Upper lobe of left lung (tissue), 4 donors: Measurements from ENCODE around the gene RERE.

ENCODE experiments used
- POLR2A ChIP-seq, 4 donors: fragments of 450-650 bp; IDR thresholded peaks; one replicate each; pipeline ENCODE4 v1.5.1; 2016 to 2017; ENCODE audit warnings: antibody characterized with exemption in 4 of 4, mild to moderate bottlenecking in 2 of 4
- TF ChIP-seq, protein P1 (sequence below), 6 experiments: fragments of 450-650 bp in 4 of 6; fragments of 200-600 bp in 2 of 6; sonication (generic) in 2 of 6; IDR thresholded peaks; one replicate each; pipeline ENCODE4 v1.5.1; 2016 to 2019; ENCODE audit warnings: antibody characterized with exemption in 6 of 6

DNA sequence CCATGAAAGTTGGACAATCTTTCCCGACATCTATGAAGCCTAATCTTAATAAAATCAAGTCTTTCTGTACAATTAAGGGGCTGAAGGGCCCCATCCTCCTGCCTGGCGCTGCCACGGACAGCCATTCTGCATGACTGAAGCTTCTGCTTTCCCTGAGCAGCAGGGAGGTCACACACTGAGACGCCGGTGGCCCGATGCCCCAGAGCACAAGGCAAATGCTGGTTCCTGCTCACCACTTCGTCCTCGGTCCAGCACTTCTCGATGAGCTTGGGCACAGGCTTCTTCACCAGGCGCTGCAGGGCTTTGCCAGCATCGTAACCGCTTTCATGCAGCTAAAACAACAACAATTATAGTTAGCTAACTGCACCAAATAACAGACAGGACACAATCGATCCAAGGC lies 351.7 kb downstream of the RERE start:
- TF ChIP-seq, protein P1, sequence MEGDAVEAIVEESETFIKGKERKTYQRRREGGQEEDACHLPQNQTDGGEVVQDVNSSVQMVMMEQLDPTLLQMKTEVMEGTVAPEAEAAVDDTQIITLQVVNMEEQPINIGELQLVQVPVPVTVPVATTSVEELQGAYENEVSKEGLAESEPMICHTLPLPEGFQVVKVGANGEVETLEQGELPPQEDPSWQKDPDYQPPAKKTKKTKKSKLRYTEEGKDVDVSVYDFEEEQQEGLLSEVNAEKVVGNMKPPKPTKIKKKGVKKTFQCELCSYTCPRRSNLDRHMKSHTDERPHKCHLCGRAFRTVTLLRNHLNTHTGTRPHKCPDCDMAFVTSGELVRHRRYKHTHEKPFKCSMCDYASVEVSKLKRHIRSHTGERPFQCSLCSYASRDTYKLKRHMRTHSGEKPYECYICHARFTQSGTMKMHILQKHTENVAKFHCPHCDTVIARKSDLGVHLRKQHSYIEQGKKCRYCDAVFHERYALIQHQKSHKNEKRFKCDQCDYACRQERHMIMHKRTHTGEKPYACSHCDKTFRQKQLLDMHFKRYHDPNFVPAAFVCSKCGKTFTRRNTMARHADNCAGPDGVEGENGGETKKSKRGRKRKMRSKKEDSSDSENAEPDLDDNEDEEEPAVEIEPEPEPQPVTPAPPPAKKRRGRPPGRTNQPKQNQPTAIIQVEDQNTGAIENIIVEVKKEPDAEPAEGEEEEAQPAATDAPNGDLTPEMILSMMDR (IDR thresholded peaks at IDR 0.05): no peak
- no peak for TF ChIP-seq POLR2A (IDR thresholded peaks at IDR 0.05)
